Endothelial cell of hepatic sinusoid (primary cell): ENCODE data around the gene SLC22A14.

Source experiments
- in situ Hi-C: cut with HindIII; loops from 2 replicates; pipeline ENCODE4 v1.10.0; 2017; ENCODE audit warnings: low sequenced_read_pairs

Gene SLC22A14

GRCh38 chr3:38337703-38338102 lies 55.6 kb downstream of the SLC22A14 start:
- in situ Hi-C loops = no loop called here

GRCh38 chr3:38343797-38344594 lies 61.9 kb downstream of the SLC22A14 start:
- in situ Hi-C loops = no loop called here

GRCh38 chr3:38345879-38346586 lies 63.9 kb downstream of the SLC22A14 start:
- in situ Hi-C loops = no loop called here

- in situ Hi-C loops = no loop called here
These were observed 64.7 kb downstream of the SLC22A14 start, which contains the start of gene XYLB for GRCh38 chr3:38346587-38347410. Gene XYLB, plus strand, starts transcription at chr3:38346785. Its CDS starts 84 bp downstream, at chr3:38346869.

- in situ Hi-C loops = no loop called here
These were observed 65.5 kb downstream of the SLC22A14 start for GRCh38 chr3:38347421-38348200.

GRCh38 chr3:38348903-38349302 lies 66.8 kb downstream of the SLC22A14 start:
- in situ Hi-C loops = no loop called here

- in situ Hi-C loops = no loop called here
These were observed 67.7 kb downstream of the SLC22A14 start for GRCh38 chr3:38349684-38350359.

GRCh38 chr3:38353151-38353550 lies 71.1 kb downstream of the SLC22A14 start:
- in situ Hi-C loops = no loop called here

GRCh38 chr3:38354588-38355330 lies 72.7 kb downstream of the SLC22A14 start:
- in situ Hi-C loops = no loop called here

GRCh38 chr3:38359038-38359437 lies 76.9 kb downstream of the SLC22A14 start:
- in situ Hi-C loops = no loop called here

- in situ Hi-C loops = no loop called here
These were observed 78.3 kb downstream of the SLC22A14 start for GRCh38 chr3:38360345-38360744.

GRCh38 chr3:38361496-38361895 lies 79.4 kb downstream of the SLC22A14 start:
- in situ Hi-C loops = no loop called here

GRCh38 chr3:38362825-38363224 lies 80.7 kb downstream of the SLC22A14 start:
- in situ Hi-C loops = no loop called here

- in situ Hi-C loops = loop anchor here (5.0 kb wide), 1 partner anchor 58 kb away; no protein-coding TSS in a partner anchor
These were observed 82.8 kb downstream of the SLC22A14 start for GRCh38 chr3:38364721-38365400.

- in situ Hi-C loops = loop anchor here (5.0 kb wide), 1 partner anchor 58 kb away; no protein-coding TSS in a partner anchor
These were observed 83.5 kb downstream of the SLC22A14 start for GRCh38 chr3:38365469-38366062.

GRCh38 chr3:38366082-38366481 lies 84.0 kb downstream of the SLC22A14 start:
- in situ Hi-C loops = loop anchor here (5.0 kb wide), 1 partner anchor 59 kb away; no protein-coding TSS in a partner anchor

GRCh38 chr3:38367779-38368178 lies 85.7 kb downstream of the SLC22A14 start:
- in situ Hi-C loops = loop anchor here (5.0 kb wide), 1 partner anchor 60 kb away; no protein-coding TSS in a partner anchor
